Effector memory CD4-positive, alpha-beta T cell (primary cell): ENCODE measurements around the gene CLCN3.
A peak's percentile ranks its signal among the peaks of the same experiment; 100 is the strongest.
"Not testable (repeated sequence)": the region's sequence is repeated elsewhere in the genome, so short reads cannot be mapped to it uniquely, and the experiment has no call there.

Experiments used
- DNase-seq, 3 donors: peaks; one replicate each; pipeline ENCODE4 v3.0.0-alpha.2; 2020
- H3K27ac ChIP-seq: 2 replicates; pipeline ENCODE4 v1.7.0; 2013; ENCODE audit warnings: mild to moderate bottlenecking, low read length, moderate library complexity; ENCODE audit not compliant: insufficient read depth, poor library complexity, severe bottlenecking
- H3K27me3 ChIP-seq: replicated peaks from 2 replicates; pipeline ENCODE4 v1.7.0; 2013; ENCODE audit warnings: mild to moderate bottlenecking, low read length; ENCODE audit not compliant: insufficient read depth, control insufficient read depth, poor library complexity, severe bottlenecking
- H3K36me3 ChIP-seq: 2 replicates; pipeline ENCODE4 v1.7.0; 2013; ENCODE audit warnings: mild to moderate bottlenecking, low read length, moderate library complexity; ENCODE audit not compliant: control insufficient read depth, insufficient read depth
- H3K4me1 ChIP-seq: 2 replicates; pipeline ENCODE4 v1.7.0; 2013; ENCODE audit warnings: low read length, mild to moderate bottlenecking; ENCODE audit not compliant: control insufficient read depth, insufficient read depth, poor library complexity, severe bottlenecking
- H3K4me3 ChIP-seq: 2 replicates; pipeline ENCODE4 v1.7.0; 2013; ENCODE audit warnings: low read length, low read depth, mild to moderate bottlenecking; ENCODE audit not compliant: insufficient read depth, poor library complexity, severe bottlenecking
- H3K9me3 ChIP-seq: 2 replicates; pipeline ENCODE4 v1.7.0; 2013; ENCODE audit warnings: mild to moderate bottlenecking, low read length, moderate library complexity; ENCODE audit not compliant: control insufficient read depth
- total RNA-seq, 3 donors: gene quantifications; one replicate each; lab custom pipeline; 2026; lab: John Stamatoyannopoulos, UW

Gene CLCN3
- 41.5 to 49.4 (median 42.5) reads per million in 3 donors for total RNA-seq

DNA sequence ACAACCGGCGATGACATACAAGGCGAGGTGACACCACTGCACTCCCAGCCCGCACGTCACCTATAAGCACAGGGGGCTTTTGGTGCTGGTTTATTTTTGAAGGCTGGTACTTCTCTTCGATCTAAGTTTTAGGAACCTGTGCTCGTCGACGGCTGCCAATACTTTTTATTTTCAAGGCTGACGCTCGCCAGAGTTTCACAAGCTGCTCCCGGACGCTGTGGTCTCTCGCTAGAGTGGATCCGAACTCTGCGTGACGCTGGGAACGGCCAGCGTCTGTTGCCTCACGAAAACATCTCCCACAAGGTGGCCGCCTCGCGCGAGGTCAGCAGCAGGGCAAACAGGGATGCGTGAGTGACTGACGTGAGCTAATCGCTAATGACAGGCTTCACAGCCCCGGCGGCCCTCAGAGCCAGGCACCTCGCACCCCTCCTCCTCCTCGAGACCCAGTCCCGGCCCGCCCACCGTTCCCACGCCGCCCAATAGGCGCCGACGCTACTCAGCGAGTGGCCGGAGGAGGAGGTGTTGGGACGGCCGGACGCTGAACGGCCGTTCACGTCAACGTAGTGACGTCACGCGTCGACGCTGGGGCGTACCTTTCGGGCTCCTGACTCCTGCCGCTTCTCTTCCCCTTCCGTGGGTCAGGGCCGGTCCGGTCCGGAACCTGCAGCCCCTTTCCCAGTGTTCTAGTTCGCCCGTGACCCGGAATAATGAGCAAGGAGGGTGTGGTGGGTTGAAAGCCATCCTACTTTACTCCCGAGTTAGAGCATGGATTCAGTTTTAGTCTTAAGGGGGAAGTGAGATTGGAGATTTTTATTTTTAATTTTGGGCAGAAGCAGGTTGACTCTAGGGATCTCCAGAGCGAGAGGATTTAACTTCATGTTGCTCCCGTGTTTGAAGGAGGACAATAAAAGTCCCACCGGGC, at the start of gene CLCN3:
CLCN3 (plus strand) TSS at position 621 of the 922 bp plus-strand sequence. CDS start 15,351 bp downstream, outside the sequence.
- H3K27me3 ChIP-seq = no peaks in the 10 kb centered on the region
- DNase-seq = peak; percentile 76 to 84 (median 77)
- H3K9me3 ChIP-seq = no peaks in the 10 kb centered on the region
- peaks cover 24% of the 10 kb centered on the region for H3K4me1 ChIP-seq
- H3K36me3 ChIP-seq = no peaks in the 10 kb centered on the region
- peak within 1 kb of the TSS; percentile 95 for H3K27ac ChIP-seq
- H3K4me3 ChIP-seq = peak within 1 kb of the TSS; percentile 86

DNA sequence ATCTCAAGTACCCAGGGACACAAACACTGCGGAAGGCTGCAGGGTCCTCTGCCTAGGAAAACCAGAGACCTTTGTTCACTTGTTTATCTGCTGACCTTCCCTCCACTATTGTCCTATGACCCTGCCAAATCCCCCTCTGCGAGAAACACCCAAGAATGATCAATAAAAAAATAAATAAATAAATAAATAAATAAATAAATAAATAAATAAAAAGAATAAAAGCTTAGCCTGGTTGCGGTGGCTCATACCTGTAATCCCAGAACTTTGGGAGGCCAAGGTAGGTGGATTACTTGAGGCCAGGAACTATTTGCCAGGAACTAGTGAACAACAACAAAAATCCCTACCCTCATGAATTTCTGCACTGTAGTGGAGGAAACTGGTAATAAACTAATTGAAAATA, 49.4 kb upstream of the CLCN3 start:
- not testable (repeated sequence) for DNase-seq, H3K36me3 ChIP-seq, H3K9me3 ChIP-seq, H3K4me3 ChIP-seq, H3K4me1 ChIP-seq, H3K27me3 ChIP-seq, H3K27ac ChIP-seq

DNA sequence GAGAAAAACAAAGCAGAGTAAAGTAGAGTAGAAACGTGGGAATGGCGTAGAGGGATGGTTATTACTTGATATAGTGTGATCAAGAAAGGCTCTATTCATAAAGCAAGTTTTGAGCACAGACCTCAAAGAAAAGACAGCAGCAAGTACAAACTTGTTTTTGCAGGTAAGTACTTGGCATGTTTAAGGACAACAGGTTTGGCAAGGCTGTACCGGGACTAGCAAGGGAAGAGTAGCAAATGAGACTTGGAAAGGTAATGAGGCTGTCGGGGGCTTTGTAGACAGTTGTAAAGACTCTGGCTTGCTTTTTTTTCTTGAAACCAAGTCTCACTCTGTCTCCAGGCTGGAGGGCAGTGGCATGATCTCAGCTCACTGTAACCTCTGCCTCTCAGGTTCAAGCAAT, 48.9 kb upstream of the CLCN3 start:
- H3K27ac ChIP-seq = no peak overlapping the region
- no peak overlapping the region for H3K4me3 ChIP-seq

DNA sequence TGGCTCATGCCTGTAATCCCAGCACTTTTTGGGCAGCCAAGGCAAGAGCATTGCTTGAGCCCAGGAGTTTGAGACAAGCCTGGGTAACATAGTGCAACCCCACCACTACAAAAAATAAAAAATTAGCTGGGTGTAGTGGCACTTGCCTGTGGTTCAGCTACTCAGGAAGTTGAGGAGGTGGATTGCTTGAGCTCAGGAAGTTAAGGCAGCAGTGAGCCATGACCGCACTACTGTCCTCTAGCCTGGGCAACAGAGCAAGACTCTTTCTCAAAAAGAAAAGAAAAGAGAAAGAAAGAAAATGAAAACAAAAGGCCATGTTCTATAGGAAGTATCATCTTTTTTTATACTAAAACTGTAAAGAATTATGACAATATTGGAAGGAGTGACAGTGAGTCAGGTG, 46.5 kb upstream of the CLCN3 start:
- Histone ChIP-seq H3K4me3 (no peak overlapping the region), H3K4me1 (no peaks in the 10 kb centered on the region), H3K27me3 (no peaks in the 10 kb centered on the region), H3K36me3 (peaks cover 8% of the 10 kb centered on the region), H3K9me3 (no peaks in the 10 kb centered on the region), H3K27ac (no peak overlapping the region)
- no peak for DNase-seq

More for the DNA sequence above, 48.9 kb upstream of the CLCN3 start:
- Histone ChIP-seq H3K4me1 (no peaks in the 10 kb centered on the region), H3K9me3 (no peaks in the 10 kb centered on the region), H3K27me3 (no peaks in the 10 kb centered on the region), H3K36me3 (peaks cover 7% of the 10 kb centered on the region)
- no peak for DNase-seq

DNA sequence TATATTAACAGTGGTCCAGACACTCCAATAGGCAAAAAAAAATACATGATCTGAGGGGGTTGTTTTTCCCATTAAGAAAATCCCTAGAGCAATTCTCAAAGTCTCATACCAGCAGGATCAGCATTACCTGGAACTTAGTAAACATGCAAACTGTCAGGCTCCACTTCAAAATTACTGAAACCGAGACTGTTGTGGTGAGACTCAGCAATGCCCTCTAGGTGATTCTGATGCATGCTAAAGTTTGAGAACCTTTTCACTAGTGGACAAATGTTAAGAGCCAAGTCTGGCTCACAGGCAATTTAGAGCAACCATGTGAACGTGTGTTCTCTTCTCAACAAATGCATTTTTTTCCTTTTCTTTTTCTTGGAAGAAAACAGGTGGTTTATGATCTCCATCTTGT, 38.2 kb upstream of the CLCN3 start:
- H3K36me3 ChIP-seq = peaks cover 5% of the 10 kb centered on the region
- no peaks in the 10 kb centered on the region for H3K9me3 ChIP-seq
- no peak overlapping the region for H3K4me3 ChIP-seq
- H3K27ac ChIP-seq = no peak overlapping the region
- H3K4me1 ChIP-seq = no peaks in the 10 kb centered on the region
- no peaks in the 10 kb centered on the region for H3K27me3 ChIP-seq
- no peak for DNase-seq

DNA sequence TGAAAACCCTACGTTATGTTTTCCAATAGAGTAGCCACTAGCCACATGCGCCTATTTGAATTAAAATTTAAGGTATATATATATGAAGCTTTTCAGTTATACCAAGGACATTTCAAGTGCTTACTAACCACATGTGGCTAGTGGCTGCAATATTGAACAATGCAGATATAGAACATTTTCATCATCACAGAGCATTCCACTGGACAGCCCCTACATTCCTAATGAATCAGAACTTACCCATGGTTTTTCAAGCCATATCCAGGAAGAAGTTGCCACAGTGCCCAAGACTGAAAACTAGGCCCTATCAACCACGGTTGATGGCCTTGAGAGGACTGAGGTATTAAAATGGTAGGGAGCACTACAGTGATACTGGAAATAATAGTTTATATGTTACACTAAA, 37.7 kb upstream of the CLCN3 start:
- H3K27ac ChIP-seq = no peak overlapping the region
- H3K27me3 ChIP-seq = no peaks in the 10 kb centered on the region
- no peaks in the 10 kb centered on the region for H3K4me1 ChIP-seq
- no peak overlapping the region for H3K4me3 ChIP-seq
- no peak for DNase-seq
- peaks cover 5% of the 10 kb centered on the region for H3K36me3 ChIP-seq
- H3K9me3 ChIP-seq = no peaks in the 10 kb centered on the region

DNA sequence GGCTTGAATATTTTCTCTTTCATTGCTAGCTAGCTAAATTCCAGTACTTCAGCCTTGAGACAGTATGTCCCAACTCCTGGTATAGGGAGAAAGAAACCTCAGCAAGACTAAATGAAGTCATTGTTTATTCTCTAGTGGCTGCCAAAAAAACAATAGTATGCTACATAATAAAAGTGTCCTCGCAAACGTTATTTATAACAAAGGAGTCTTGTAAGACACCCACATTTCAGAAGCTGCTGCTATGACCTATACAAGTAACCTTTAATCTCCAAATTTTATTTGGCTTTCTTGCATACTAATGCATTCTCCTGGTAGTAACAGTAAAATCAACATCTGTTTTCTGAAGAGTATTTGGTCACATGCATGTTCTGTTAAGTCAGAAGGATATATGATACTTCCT, 36.8 kb upstream of the CLCN3 start:
- H3K27ac ChIP-seq = no peak overlapping the region
- no peaks in the 10 kb centered on the region for H3K27me3 ChIP-seq
- peaks cover 11% of the 10 kb centered on the region for H3K36me3 ChIP-seq
- no peak for DNase-seq
- H3K4me3 ChIP-seq = no peak overlapping the region
- H3K9me3 ChIP-seq = no peaks in the 10 kb centered on the region
- H3K4me1 ChIP-seq = no peaks in the 10 kb centered on the region

DNA sequence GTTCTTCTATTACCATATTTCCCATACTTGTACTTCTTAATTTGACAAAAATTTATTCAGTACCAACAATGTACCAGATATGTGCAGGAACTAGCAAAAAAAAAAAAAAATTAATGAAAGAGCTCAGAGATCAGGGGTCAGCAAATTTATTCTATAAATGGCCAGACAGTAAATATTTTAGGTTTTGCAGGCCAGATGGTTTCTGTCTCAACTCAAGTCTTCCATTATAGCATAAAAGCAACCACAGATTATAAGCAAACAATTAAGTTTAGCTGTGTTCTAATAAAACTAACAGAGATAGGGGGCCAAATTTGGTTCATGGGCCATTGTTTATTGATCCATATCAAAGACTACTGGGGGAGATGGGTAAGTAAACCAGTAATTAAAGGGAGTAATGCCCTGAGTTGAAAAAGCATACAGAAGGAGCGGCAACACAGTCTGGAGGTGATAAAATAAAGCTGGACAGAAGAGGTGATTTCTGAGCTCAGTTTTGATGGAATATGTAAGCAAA, 27.3 kb upstream of the CLCN3 start:
- Histone ChIP-seq H3K4me1 (no peaks in the 10 kb centered on the region), H3K27ac (no peak overlapping the region), H3K27me3 (no peaks in the 10 kb centered on the region), H3K36me3 (peaks cover 22% of the 10 kb centered on the region), H3K9me3 (no peaks in the 10 kb centered on the region), H3K4me3 (no peak overlapping the region)
- DNase-seq = no peak

DNA sequence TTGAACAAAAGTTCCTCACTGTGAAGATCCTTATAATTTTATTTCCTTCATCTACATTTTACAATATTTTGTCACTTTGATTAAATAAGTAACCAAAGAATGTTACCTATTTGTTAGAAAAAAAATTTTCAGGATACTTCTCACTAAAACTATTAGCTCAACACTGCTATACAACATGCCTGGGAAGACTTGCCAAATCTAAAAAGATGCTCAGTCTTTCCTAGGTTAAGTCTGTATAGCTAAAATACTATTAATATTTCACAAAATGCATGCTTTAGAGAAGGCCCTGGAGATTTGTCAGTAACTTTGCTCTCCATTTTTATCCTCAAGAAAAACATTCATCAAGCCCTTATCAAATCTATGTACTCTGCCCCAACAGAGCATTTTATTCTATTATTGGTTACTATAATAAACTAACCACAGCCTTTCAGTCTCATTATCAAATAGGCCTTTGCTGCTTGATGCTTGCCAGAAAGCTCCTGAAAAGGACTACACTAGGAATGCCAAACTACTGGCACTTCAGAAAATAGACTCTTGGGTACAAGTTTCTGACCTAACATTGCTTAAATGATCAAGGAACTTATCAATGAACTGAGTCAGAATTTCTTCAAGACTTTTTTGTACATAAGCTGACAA, 25.7 kb upstream of the CLCN3 start:
- no peak overlapping the region for H3K27ac ChIP-seq
- no peaks in the 10 kb centered on the region for H3K4me1 ChIP-seq
- H3K27me3 ChIP-seq = no peaks in the 10 kb centered on the region
- peaks cover 15% of the 10 kb centered on the region for H3K36me3 ChIP-seq
- no peak for DNase-seq
- no peaks in the 10 kb centered on the region for H3K9me3 ChIP-seq
- no peak overlapping the region for H3K4me3 ChIP-seq
